ENCODE measurements around the gene GNAS.

DNA sequence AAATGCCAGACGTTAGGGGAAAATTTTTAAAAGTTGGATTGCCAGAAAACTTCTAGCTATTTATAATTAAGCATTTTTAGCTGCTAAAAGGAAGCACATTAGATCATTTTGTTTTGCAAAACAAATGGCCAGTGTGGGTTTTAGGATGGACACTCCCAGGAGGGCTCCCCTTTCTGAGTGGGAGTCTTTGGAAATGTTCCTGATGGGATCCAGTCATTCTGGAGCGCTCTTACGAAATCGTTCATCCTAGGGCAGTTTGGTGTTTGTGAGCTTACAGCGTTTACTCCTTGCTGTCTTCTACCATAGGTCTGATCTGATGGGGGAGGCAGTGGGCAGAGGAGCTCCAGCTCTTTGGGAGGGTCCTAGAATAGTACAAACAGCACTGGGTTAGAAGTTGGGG lies 14.7 kb downstream of the GNAS start:
- no peak for TF ChIP-seq CTCF (IDR thresholded peaks at IDR 0.05; ENCODE audit: low read depth, low read length, poor library complexity, severe bottlenecking)
- no peak for TF ChIP-seq EZH2phosphoT487 (IDR thresholded peaks at IDR 0.05; ENCODE audit: borderline replicate concordance, low read length)

Data from DOHH2 (cell line).